K562 (cell line): ENCODE measurements around the gene TOX2. TPM values are rescaled to one million over a fixed set of nuclear protein-coding genes. Genes with fewer than 3 reads are reported as not detected.

Source experiments
- ATF7 ChIP-seq: fragments of 450-650 bp; IDR thresholded peaks from 2 replicates; pipeline ENCODE4 v1.7.1; 2014; ENCODE audit warnings: mild to moderate bottlenecking, moderate library complexity
- BRCA1 ChIP-seq, 2 experiments: fragments of 450-650 bp in 1 of 2; sonication (generic) in 1 of 2; formaldehyde crosslinking in 1 of 2; IDR thresholded peaks; 2 replicates each; pipeline versions ENCODE4 v1.5.0 to v1.6.1; 2017 to 2020; ENCODE audit warnings: mild to moderate bottlenecking in 1 of 2, missing genetic modification reagents in 1 of 2
- CEBPZ ChIP-seq: fragments of 150-350 bp; IDR thresholded peaks from 2 replicates; pipeline ENCODE4 v1.6.1; 2014; ENCODE audit warnings: low read depth, mild to moderate bottlenecking, low read length, borderline replicate concordance
- E2F5 ChIP-seq: sonication (generic); formaldehyde crosslinking; IDR thresholded peaks from 2 replicates; pipeline ENCODE4 v1.8.0; 2022; ENCODE audit warnings: mild to moderate bottlenecking, missing genetic modification reagents
- GATA2 ChIP-seq: sonication (generic); formaldehyde crosslinking; IDR thresholded peaks from 2 replicates; pipeline ENCODE4 v1.4.0; 2020; ENCODE audit warnings: mild to moderate bottlenecking, missing genetic modification reagents
- GTF2E2 ChIP-seq: fragments of 200-800 bp; sonication (Bioruptor generic); IDR thresholded peaks from 2 replicates; pipeline ENCODE4 v1.6.1; 2016; ENCODE audit warnings: missing genetic modification characterization, missing compliant biosample characterization
- NELFE ChIP-seq: IDR thresholded peaks from 2 replicates; pipeline ENCODE4 v1.6.1; 2011; ENCODE audit warnings: mild to moderate bottlenecking; ENCODE audit not compliant: insufficient read depth, insufficient read length
- NEUROD1 ChIP-seq: fragments of 150-350 bp; IDR thresholded peaks from 2 replicates; pipeline ENCODE4 v1.6.1; 2014; ENCODE audit warnings: borderline replicate concordance, low read length, low read depth; ENCODE audit not compliant: partially characterized antibody
- RHOXF2B ChIP-seq: fragments of 250-450 bp; sonication (Bioruptor Pico); conservative IDR thresholded peaks from 2 replicates; pipeline ENCODE4 v1.5.1; 2021
- SREBF2 ChIP-seq: sonication (generic); formaldehyde crosslinking; IDR thresholded peaks from 2 replicates; pipeline ENCODE4 v1.4.0; 2020; ENCODE audit warnings: mild to moderate bottlenecking, missing genetic modification reagents
- TAF7 ChIP-seq: fragments of 450-650 bp; IDR thresholded peaks from 2 replicates; pipeline ENCODE4 v1.6.1; 2016; ENCODE audit warnings: missing genetic modification characterization, missing compliant biosample characterization
- ZNF12 ChIP-seq: sonication (generic); formaldehyde crosslinking; IDR thresholded peaks from 2 replicates; pipeline ENCODE4 v1.4.0; 2020; ENCODE audit warnings: mild to moderate bottlenecking, missing genetic modification reagents
- ZNF140 ChIP-seq: fragments of 250-450 bp; sonication (Bioruptor Pico); IDR thresholded peaks from 2 replicates; pipeline ENCODE4 v1.8.0; 2021; ENCODE audit warnings: moderate library complexity, mild to moderate bottlenecking, inconsistent platforms
- ZNF41 ChIP-seq: fragments of 250-450 bp; sonication (Bioruptor Pico); conservative IDR thresholded peaks from 2 replicates; pipeline ENCODE4 v1.4.0; 2020; ENCODE audit warnings: mild to moderate bottlenecking
- ZNF445 ChIP-seq: fragments of 250-450 bp; sonication (Bioruptor Pico); IDR thresholded peaks from 2 replicates; pipeline ENCODE4 v1.4.0; 2020; ENCODE audit warnings: low read depth, mild to moderate bottlenecking, moderate library complexity
- ZZZ3 ChIP-seq: fragments of 450-650 bp; IDR thresholded peaks from 2 replicates; pipeline ENCODE4 v1.6.1; 2016; ENCODE audit warnings: antibody characterized with exemption, mild to moderate bottlenecking, moderate library complexity
- polyA plus RNA-seq, 8 experiments: library from polyadenylated mRNA; depleted of rRNA in 4 of 8; stranded (reverse) in 5 of 8; unstranded in 3 of 8; fragments of >200 nt; fragmentation: Nextera tagmentation in 2 of 8; fragmentation: Illumina TruSeq in 1 of 8; extraction: Ambion mirVana in 2 of 8; extraction: Trizol in 1 of 8; gene quantifications; 2 replicates each; pipeline versions ENCODE4 v1.2.1 to v1.2.3, GENCODE V29; 2011 to 2014; ENCODE audit warnings: inconsistent platforms in 1 of 8, missing spikeins in 1 of 8
- total RNA-seq, 7 experiments: library from RNA; depleted of rRNA in 6 of 7; stranded (reverse); fragments of >200 nt in 6 of 7; fragmentation: Illumina TruSeq in 2 of 7; extraction: Trizol in 2 of 7; gene quantifications; 2 replicates each; pipeline versions ENCODE4 v1.2.1 to v1.2.3, GENCODE V29; 2011 to 2021; ENCODE audit warnings: low replicate concordance in 1 of 7
- TF ChIP-seq, protein P1 (sequence below): sonication (generic); formaldehyde crosslinking; IDR thresholded peaks from 2 replicates; pipeline ENCODE4 v1.8.1; 2022; ENCODE audit warnings: missing genetic modification reagents
- TF ChIP-seq, protein P2 (sequence below): fragments of 450-650 bp; formaldehyde crosslinking; conservative IDR thresholded peaks from 2 replicates; pipeline ENCODE4 v1.4.0; 2022; ENCODE audit warnings: mild to moderate bottlenecking, missing genetic modification characterization
- TF ChIP-seq, protein P3 (sequence below): fragments of 200-800 bp; sonication (Bioruptor generic); IDR thresholded peaks from 2 replicates; pipeline ENCODE4 v1.6.1; 2017; ENCODE audit warnings: missing genetic modification characterization, missing compliant biosample characterization

TOX2 gene
- total and polyA plus RNA-seq, 9 of the 15 experiments (the other 6 are each of a cell fraction or from before 2014, with no cell fraction given) = not detected

DNA sequence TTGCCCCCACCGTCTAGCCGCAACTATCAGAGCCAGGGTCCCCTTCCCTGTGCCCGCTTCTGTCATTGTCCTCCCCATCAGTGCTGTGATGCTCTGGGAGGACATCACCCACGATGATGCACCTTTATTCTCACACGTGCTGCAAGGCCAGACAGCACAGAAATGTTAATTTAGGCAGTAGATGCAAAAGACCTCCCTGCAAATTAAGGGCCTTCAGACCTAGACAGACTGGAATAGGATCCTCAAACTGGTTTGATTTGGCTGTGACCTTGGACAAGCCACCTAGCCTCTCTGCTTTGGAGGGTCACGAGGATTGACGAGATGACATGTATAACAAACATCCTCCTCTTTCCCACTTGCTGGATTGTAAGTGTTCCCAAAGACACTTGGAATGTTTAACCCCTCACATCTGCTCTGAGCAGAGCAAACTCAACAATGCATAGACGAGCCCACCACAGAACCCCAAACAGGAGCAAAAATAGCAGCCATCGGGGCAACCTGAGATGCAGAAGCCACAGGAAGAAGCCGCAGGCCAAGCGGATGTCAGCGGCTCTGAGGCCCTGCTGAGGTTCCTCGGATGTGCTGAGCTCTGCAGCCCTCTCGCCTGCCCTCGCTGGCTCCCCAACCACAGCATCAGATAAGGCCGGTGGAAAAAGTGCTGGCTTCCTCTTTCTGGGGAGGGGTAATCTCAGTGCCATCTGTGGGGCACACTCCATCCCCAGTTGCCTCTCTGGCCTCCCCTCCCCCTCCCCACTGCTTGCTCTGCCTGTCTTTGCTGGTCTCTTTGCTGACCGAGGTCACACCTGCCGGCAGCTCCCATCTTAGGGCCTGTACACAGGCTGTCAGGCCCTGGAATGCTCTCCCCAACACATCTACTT, 35.3 kb downstream of the TOX2 start (continued):
- TF ChIP-seq ZNF140 (CRISPR knock-in tag) = no peak
- TF ChIP-seq, protein P1, sequence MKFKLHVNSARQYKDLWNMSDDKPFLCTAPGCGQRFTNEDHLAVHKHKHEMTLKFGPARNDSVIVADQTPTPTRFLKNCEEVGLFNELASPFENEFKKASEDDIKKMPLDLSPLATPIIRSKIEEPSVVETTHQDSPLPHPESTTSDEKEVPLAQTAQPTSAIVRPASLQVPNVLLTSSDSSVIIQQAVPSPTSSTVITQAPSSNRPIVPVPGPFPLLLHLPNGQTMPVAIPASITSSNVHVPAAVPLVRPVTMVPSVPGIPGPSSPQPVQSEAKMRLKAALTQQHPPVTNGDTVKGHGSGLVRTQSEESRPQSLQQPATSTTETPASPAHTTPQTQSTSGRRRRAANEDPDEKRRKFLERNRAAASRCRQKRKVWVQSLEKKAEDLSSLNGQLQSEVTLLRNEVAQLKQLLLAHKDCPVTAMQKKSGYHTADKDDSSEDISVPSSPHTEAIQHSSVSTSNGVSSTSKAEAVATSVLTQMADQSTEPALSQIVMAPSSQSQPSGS (CRISPR knock-in tag) = no peak
- TF ChIP-seq ZNF12 (CRISPR knock-in tag) = no peak
- TF ChIP-seq NEUROD1 = peak; percentile 22
- TF ChIP-seq ZZZ3 = no peak
- TF ChIP-seq NELFE = no peak
- no peak for TF ChIP-seq E2F5 (CRISPR knock-in tag)
- TF ChIP-seq, protein P2, sequence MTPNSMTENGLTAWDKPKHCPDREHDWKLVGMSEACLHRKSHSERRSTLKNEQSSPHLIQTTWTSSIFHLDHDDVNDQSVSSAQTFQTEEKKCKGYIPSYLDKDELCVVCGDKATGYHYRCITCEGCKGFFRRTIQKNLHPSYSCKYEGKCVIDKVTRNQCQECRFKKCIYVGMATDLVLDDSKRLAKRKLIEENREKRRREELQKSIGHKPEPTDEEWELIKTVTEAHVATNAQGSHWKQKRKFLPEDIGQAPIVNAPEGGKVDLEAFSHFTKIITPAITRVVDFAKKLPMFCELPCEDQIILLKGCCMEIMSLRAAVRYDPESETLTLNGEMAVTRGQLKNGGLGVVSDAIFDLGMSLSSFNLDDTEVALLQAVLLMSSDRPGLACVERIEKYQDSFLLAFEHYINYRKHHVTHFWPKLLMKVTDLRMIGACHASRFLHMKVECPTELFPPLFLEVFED = no peak
- TF ChIP-seq ZNF41 (CRISPR knock-in tag) = no peak
- TF ChIP-seq, protein P3, sequence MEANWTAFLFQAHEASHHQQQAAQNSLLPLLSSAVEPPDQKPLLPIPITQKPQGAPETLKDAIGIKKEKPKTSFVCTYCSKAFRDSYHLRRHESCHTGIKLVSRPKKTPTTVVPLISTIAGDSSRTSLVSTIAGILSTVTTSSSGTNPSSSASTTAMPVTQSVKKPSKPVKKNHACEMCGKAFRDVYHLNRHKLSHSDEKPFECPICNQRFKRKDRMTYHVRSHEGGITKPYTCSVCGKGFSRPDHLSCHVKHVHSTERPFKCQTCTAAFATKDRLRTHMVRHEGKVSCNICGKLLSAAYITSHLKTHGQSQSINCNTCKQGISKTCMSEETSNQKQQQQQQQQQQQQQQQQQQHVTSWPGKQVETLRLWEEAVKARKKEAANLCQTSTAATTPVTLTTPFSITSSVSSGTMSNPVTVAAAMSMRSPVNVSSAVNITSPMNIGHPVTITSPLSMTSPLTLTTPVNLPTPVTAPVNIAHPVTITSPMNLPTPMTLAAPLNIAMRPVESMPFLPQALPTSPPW (CRISPR knock-in tag) = peak; percentile 86
- peak; percentile 71 for TF ChIP-seq GATA2 (CRISPR knock-in tag)
- no peak; the same call in 1 of the 2 replicates for TF ChIP-seq ATF7
- no peak for TF ChIP-seq BRCA1 (IDR thresholded peaks at IDR 0.05)
- TF ChIP-seq BRCA1 (CRISPR knock-in tag; IDR thresholded peaks at IDR 0.05) = no peak
- no peak for TF ChIP-seq RHOXF2B
- no peak for TF ChIP-seq SREBF2 (CRISPR knock-in tag)
- no peak for TF ChIP-seq ZNF445 (CRISPR knock-in tag)
- no peak for TF ChIP-seq CEBPZ
- TF ChIP-seq TAF7 = no peak
- peak; percentile 67; the same call in 1 of the 2 replicates for TF ChIP-seq GTF2E2
